T-helper 22 cell (primary cell): ENCODE measurements around the gene MTR.
"Not testable (repeated sequence)": the region's sequence is repeated elsewhere in the genome, so short reads cannot be mapped to it uniquely, and the experiment has no call there.

Experiments used
- DNase-seq: peaks from one replicate; pipeline ENCODE4 v3.0.0-alpha.2; 2020; ENCODE audit warnings: low read depth

The MTR gene

DNA sequence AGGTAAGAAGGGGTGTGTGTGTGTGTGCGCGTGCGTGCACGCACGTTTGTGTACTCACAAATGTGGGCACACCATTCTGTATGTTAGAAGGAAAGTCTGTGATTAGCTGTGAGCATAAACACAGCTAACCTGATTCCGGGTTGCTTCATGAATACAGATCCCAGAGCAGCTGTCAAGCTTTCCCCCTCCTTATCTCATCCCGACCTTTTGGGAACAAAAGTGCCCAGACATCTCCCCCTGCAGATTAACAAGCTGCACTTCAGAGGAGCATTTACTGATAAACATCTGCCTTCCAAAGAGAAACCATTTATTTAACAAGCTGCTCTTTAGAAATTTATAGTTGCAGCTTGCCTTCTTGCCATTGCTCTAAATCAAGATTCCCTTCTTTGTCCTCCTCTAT, 112.1 kb downstream of the MTR start:
- DNase-seq, result no peak

DNA sequence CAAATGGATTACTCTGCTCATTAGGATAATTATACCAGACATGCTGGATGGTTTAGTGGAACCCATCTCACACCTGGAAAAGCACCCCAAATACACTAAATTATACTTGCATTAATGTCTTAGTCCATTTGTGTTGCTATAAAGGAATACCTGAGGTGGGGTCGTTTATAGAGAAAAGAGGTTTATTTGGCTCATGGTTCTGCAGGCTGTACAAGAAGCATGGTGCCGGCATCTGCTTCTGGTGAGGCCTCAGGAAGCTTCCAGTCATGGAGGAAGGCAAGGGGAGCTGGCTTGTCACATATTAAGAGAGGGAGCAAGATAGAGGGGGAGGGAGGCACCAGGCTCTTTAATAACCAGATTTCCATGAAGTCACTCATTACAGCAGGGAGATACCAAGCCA, 113.6 kb downstream of the MTR start:
- no peak for DNase-seq

DNA sequence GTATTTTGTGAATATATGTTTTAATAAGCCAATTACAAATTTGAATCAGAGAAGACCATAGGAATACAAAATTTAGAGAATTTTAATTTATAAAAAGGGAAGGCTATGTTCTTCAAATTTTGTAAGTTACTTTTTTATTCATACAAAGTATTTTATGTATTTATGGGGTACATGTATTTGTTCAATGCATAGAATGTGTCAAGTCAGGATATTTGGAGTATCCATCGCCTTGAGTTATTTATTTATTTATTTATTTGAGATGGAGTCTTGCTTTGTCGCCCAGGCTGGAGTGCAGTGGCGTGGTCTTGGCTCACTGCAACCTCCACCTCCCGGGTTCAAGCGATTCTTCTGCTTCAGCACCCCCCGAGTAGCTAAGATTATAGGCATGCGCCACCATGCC, 116.0 kb downstream of the MTR start:
- not testable (repeated sequence) for DNase-seq

DNA sequence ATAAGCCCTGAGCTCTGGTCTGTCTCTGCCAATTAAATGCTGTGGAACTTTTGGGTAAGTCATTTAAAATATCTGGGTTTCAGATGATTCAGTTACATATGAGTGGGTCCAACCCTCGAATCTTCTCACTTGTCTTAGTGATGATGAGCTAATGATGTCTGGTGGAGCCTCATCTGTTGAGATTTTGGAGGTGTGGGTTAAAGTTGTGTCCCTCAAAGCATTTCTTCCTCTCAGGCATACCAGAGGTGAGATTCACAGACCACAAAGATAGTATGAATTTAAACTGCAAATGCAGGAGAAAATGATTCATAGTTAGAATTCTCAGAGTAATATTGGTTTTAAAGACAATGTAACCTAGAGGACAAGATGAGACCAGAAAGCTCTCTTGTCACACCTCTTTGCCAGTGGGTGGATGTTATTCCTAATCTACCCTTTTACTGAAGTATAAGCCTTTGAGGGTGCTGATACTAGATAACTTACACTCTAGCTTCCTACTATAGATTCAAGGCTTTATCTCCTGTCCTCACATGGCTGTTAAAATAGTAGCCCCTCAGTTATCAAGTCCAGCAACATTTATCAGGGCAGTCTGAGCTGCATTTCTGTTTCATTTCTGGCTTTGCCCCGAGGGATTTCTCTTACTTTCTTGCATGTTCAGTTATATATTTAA, 118.4 kb downstream of the MTR start:
- no peak for DNase-seq

DNA sequence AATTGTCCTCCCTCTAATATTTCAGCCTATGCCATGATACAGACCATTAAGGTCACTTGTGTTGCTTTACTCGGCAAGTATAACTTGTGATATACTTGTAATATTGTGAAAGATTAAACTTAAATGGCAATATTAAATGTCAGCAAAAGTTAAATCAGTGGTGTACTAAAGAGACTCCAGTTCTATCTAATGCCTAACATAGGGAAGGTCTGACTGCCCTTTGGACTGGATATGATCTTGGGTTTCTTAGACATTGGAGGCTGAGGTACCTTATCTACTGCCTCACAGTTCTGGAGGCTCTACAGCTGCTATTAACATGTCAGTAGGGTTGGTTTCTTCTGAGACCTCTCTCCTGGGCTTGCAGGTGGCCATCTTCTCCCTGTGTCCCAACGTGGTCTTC, 119.3 kb downstream of the MTR start:
- no peak for DNase-seq

DNA sequence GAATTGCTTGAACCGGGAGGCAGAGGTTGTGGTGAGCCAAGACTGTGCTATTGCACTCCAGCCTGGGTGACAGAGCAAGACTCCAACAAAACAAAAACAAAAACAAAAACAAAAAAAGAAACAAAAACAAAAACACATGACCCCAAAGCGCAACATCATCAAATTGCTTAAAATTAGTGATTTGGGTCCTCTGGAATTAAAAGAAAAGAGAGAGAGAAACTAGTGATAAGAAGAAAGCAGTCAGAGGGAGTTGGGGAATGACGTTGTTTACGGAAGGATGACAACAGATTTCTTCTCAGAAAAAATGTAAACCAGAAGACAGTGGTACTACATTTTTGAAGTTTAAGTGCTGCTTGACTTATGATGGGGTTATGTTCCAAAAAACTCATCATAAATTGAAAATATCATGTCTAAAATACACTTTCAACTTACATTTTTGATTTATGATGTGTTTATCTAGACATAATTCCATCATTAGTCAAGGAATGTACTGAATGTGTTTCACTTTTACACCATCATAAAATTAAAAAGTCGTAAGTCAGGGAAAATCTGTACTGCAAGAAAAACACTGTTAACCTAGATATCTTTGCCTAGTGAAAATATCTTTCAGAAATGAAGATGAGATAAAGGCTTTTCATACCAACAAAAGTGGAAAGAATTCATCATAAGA, 121.2 kb downstream of the MTR start:
- no peak for DNase-seq

DNA sequence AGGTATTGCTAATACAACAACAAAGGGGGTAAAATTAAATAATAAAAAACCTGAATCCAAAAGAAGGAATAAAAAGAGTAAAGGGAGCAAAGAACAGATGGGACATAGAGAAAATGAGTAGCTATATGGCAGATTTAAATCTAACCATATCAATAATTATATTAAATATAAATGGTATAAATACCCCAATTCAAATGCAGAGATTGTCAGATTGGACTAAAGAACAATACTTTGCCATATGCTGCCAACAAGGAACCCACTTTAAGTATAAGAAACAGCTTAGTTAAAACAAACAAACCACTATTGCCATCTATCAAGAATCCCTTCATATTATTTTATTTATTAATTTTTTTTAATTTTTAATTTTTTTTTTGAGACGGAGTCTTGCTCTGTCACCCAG, 122.4 kb downstream of the MTR start:
- no peak for DNase-seq

DNA sequence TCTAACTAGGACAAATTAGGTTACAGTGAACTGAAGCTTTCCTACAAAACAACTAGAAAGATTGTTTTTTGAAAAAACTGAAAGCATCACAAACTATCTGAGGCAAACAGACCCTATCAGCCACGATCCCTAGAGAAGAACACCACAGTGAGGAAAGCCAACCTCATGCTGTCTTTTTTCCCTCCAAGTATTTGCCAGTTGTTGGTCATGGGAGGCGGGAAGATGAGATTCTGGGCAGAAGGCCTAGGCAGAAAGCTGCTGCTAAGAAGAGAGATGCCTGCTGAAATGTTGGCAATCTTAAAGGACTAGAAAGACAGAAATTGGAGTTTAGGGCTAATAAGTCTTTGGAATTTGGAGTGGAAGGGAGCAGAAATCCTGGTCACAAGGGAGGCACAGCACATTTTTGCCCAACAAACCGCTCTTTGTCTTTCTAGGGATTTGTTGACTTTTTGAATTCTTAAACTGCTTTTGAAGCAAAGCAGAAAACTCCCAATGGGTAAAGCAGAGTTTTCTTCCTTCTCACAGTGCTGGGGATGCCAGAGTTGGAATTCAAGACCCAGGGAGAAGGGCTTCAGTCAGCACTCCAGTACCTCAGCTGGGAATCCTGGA, 125.3 kb downstream of the MTR start:
- no peak for DNase-seq

DNA sequence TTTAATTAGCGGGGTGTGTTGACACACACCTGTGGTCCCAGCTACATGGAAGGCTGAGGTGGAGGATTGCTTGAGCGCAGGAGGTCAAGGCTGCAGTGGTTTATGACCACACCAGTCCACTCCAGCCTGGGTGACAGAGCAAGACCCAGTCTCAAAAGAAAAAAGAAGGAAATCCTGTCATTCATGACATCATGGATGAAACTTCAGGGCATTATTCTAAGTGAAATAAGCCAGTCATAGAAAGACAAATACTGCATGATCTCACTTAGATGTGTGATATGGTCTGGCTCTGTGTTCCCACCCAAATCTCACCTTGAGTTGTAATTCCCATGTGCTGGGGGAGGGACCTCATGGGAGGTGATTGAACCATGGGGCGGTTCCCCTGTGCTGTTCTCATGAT, 126.5 kb downstream of the MTR start:
- no peak for DNase-seq

DNA sequence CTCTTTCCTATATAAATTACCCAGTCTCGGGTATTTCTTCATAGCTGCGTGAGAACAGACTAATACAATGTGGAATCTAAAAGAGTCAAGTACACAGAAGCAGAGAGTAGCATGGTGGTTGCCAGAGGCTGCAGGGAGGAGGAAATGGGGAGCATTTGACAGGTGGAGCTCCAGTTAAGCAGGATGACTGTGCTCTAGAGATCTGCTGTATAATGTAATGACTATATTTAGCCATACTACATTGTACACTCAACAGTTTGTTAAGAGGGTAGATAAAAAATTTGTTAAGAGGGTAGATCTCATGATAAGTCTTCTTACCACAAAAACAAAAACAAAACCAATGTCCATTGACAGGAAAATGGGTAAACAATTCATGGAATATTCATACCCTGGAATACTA, 127.1 kb downstream of the MTR start:
- no peak for DNase-seq

DNA sequence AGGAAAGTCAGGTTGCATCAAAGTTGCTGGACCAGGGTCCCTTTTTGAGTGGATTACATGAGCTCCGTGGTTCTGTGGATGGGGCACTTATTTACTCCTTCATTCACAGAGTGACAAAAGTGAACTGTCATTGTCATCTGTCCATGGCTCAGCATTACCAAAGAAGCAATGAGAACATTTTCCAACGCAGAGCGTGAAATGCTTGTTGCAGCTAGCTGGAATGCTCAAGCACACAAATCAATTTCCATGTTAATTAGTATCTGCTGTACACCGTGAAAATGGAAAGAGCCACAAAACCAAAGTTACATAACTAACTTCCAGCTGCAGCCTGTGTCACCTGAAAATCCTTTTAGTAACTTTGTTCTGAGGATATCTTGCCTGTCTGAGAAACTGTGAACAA, 130.3 kb downstream of the MTR start:
- no peak for DNase-seq

DNA sequence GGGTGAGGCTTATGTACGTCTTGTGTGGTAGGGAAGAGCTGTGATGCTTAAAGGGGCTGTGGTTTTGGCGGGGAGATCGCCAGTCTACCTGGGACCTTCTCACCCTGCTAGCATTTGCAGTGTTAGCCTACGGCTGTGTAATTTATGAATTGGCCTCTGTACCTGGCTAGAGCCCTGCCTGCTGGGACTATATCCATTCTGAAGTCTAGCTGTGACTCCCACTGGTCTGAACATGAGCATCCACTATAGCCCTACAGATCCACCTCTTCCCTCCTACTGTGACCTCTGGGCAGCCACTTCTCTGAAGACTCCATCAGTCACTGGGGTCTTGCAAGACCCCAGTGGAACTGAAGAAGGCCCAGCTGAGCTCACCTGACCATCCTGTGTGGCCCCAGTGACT, 135.4 kb downstream of the MTR start:
- DNase-seq, result no peak

DNA sequence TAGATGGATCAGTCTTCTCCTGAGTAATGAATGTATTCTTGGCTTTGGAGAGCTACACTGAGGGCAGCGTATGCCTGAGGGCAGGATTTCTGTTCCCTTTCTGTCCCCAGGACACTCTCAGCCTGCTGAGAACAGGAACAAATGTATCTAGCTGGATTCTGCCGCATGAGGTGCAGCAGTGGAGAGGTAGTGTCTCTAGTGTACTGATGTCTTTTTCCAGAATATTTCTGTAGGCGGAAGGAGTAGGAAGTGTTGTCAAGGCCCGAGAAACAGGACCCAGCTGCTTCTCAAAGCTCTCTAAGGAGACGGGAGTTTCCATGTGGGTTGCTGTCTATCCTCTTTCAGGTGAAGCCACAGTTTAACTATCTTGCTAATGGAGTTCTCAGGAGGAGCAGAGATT, 143.7 kb downstream of the MTR start:
- DNase-seq, result no peak

DNA sequence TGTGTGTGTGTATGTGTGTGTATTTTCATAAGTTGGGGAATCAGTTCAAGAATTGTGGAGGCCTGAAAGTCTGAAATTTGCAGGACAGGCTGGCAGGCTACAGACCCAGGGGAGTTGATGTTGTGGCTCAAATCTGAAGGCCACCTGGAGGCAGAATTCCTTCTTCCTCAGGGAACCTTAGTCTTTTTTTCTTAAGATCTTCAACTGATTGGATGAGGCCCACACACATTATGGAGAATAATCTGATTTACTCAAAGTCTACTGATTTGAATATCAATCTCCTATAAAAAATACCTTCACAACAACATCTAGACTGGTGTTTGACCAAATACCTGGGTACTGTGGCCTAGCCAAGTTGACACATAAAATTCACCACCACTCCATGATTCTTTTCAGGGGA, 147.3 kb downstream of the MTR start:
- no peak for DNase-seq

DNA sequence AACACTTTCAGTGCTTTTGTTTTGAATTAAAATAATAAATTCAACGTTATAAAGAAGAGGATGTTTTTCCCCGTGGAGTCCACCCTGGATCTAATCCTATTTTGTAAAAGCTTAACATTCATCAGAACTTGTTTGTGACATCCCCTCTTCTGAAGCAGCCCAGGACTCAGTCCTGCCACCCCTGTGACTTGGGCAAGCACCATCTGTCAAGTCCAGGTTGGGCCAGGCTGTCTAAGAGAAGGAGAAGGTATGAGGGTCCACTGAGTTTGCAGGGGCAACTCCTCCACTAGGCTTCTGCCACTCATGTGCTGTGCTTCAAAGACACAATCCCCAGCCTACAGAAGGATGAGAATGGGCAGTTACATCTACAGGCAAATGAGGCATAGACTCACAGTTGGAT, 149.5 kb downstream of the MTR start:
- no peak for DNase-seq

DNA sequence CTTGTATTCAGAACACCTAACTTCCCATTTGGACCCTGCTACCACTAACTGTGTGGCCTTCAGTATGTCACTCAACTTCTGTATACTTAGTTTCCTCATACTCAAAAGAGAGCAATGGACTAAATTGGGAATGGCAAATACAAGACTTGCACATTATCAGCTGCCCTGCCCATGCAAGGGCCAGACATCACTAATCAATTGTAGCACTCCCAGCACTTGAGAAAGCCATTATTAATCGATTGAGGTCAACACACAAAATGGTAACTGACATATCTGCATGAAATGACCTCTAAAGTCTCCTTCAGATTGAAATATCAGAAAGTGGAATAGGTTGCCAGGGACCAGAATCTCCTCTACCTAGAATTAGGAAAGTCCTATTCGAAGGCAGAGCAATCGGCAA, 149.9 kb downstream of the MTR start:
- no peak for DNase-seq

DNA sequence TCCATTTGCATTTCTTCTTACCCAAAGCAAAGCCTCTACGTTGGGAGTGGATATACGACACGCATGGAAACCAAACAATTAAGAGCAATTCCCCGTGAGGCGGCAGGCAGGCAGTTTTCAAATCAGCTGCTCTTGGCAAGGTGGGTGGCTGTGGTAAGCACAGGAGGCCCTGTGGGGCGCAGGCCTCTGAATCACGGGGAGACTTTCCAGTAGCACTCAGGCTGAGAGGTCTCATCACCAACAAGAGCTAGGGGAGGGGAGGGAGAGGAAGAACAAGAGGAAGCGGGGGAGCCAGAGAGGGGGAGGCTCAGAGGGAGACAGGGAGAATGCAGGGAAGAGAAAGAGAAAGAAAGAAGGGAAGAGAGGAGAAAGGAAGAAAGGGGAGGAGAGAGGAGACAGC, 152.7 kb downstream of the MTR start:
- DNase-seq, result no peak

DNA sequence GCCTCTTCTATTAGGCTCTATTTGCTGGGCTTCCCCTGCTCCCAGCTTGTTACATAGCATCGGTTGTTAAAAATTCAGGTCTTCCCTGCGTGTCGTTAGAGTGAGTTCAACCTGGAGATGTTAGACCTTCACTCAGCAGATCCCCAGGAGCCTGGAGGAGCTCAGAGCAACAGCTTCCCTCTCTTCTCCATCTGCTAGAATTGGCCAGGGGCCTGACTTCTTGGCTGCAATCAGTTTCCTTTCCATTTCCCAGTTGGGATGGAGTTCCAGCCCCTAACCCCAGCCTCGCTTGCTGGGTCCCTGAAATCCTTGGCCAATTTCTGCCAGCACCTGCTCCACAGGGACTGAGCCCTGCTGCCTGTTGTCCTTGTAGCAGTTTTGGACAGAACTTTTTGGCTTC, 153.3 kb downstream of the MTR start:
- no peak for DNase-seq

DNA sequence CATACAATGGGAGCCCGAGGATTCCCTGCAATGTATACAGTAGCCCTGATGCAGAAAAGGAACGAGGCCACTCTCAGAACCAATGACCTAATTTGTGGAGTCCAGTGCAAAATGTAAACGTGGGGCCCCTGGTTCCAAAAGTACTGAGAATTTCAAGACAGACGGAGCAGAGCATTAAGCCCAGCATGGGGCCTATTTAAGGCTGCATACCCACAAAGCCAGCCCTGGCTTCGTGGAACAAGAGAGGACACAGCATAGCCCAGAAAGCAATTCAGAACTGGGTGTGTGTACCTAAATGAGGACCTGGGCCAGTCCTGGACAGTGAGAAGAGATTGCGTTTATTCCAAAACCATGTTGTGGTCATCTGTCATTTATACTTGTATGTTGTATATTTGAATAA, 153.9 kb downstream of the MTR start:
- DNase-seq, result no peak

DNA sequence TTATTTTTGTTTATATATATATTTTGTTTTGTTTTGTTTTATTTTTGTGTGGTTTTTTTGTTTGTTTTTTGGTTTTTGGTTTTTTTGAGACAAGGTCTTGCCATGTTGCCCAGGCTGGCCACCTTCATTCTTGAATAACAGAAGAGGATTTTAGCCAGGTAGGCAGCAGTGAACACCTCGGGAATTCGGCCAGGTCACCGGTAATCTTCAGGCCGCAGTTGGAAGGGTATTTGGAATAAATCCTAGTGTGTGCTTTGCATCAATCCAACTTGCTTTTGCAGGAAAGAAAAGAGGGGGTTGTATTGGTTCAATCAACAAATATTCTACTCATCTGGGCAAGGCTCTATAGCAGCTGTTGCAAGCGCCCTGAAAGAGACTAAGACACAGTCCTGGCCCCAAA, 155.3 kb downstream of the MTR start:
- no peak for DNase-seq

DNA sequence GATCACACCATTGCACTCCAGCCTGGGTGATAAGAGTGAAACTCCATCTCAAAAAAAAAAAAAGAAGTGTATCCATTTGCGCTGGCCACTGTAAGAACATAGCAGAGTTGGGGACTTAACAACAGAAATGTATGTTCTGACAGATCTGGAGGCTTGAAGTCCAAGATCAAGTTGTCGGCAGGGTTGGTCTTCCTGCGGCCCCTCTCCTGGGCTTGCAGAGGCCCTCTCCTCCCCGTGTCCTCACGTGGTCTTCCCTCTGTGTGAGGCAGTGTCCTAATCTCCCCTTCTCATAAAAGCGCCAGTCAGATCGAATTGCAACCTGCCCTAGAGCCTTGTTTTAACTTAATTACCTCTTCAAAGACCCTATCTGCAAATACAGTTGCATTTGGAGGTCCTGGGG, 156.6 kb downstream of the MTR start:
- DNase-seq, result no peak

DNA sequence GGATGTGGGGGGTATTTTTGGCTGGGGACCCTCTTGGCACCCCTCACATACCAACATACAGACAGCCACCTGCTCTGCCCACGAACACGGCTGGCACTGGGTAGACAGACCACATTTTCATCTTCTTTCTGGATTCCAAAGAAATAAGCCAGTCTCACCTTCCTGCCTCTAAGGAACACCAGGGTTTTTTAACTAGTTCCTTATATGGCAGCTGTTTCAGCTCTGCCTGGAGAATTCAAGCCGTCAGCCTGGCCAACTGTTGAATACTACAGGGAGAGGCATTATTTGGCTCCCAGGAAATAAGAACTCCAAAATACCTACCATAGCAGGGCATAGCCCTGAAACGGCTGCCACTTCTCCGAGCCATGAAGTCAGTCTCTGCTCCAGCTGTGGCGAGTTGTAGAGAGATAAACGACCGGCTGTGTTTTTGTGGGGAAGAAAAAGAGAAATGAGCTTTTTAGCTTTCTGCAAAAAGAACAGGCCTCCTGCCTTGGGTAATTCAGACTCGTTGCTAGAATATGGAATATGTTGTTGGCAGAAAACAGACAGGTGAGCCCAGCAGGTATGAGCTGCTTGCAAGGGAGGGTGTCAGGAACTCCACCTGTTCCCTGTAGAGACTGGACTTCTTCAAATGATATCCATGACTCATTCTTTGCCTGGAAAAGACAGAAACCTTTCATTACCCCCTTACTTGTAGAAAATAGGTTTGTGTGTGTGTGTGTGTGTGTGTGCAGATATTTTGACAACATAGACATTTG, 157.3 kb downstream of the MTR start:
- no peak for DNase-seq

DNA sequence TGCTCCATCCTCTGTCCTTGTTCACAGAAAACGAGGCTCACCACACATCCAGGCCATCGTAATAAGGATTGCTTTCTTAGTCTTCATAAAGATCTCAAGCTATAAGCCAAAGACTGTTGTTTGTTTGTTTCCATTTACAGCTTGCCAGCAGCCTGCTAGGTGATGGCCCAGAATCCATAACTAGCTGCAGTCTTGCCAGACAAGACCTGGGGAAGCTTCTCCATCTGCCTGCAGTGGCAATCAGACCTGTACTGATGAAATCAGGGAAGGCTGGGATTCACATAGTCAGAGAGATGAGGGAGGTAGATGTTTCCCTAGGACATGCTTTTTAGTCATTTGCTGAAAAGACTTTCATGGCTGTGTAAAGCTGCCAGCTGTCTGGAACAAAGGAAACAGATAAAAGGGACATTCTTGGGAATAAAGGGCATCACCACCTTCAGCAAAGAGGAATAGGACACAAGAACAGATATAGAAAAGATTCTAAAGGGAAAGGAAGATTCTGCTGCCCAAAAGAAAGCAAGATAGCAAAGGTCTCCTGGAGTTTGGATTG, 158.1 kb downstream of the MTR start:
- no peak for DNase-seq
